Stimulated activated CD4-positive, alpha-beta T cell treated with anti-CD3 and anti-CD28 coated beads, TNF-alpha, amount 100 ng/mL, for 1 hour (primary cell): ENCODE data around the gene CDKN1B.

Source experiments
- DNase-seq, 3 donors: peaks; one replicate each; pipeline ENCODE4 v3.0.0-alpha.2; 2020; ENCODE audit warnings: low read depth in 3 of 3, low spot score in 1 of 3

The CDKN1B gene

GRCh38 chr12:12755923-12756322, 38.8 kb downstream of the CDKN1B start:
- no peak for DNase-seq

- no peak for DNase-seq
These were observed 40.0 kb downstream of the CDKN1B start for GRCh38 chr12:12757121-12757520.

GRCh38 chr12:12759234-12759915, 42.2 kb downstream of the CDKN1B start:
- DNase-seq, result no peak

- no peak for DNase-seq
These were observed 47.7 kb downstream of the CDKN1B start for GRCh38 chr12:12764824-12765223.

GRCh38 chr12:12770262-12770661, 53.1 kb downstream of the CDKN1B start:
- DNase-seq, result no peak
